Measurements from ENCODE around the gene LAMA2.

The LAMA2 gene

GRCh38 chr6:129469070-129469662, 586.2 kb downstream of the LAMA2 start:
- no peak for DNase-seq

GRCh38 chr6:129472239-129472638, 589.3 kb downstream of the LAMA2 start:
- DNase-seq: no peak

GRCh38 chr6:129473546-129473945, 590.6 kb downstream of the LAMA2 start:
- no peak for DNase-seq

GRCh38 chr6:129475477-129476247, 592.7 kb downstream of the LAMA2 start:
- DNase-seq: no peak

- no peak for DNase-seq
Measured at GRCh38 chr6:129476248-129476564, 593.3 kb downstream of the LAMA2 start.

- DNase-seq: no peak
Measured at GRCh38 chr6:129476810-129477209, 593.9 kb downstream of the LAMA2 start.

- DNase-seq: no peak
Measured at GRCh38 chr6:129478379-129478778, 595.4 kb downstream of the LAMA2 start.

GRCh38 chr6:129481706-129482105, 598.8 kb downstream of the LAMA2 start:
- DNase-seq: no peak

GRCh38 chr6:129485746-129486145, 602.8 kb downstream of the LAMA2 start:
- no peak for DNase-seq

GRCh38 chr6:129486327-129486726, 603.4 kb downstream of the LAMA2 start:
- no peak for DNase-seq

GRCh38 chr6:129488313-129488712, 605.4 kb downstream of the LAMA2 start:
- no peak for DNase-seq

- no peak for DNase-seq
Measured at GRCh38 chr6:129489215-129489765, 606.4 kb downstream of the LAMA2 start.

GRCh38 chr6:129490521-129491255, 607.8 kb downstream of the LAMA2 start:
- peak; percentile 61 for DNase-seq

- DNase-seq: no peak
Measured at GRCh38 chr6:129491436-129491835, 608.5 kb downstream of the LAMA2 start.

- no peak for DNase-seq
Measured at GRCh38 chr6:129492260-129492659, 609.3 kb downstream of the LAMA2 start.

GRCh38 chr6:129493354-129493902, 610.5 kb downstream of the LAMA2 start:
- no peak for DNase-seq

- no peak for DNase-seq
Measured at GRCh38 chr6:129494099-129494498, 611.2 kb downstream of the LAMA2 start.

GRCh38 chr6:129494586-129494985, 611.6 kb downstream of the LAMA2 start:
- no peak for DNase-seq

GRCh38 chr6:129495652-129496051, 612.7 kb downstream of the LAMA2 start:
- no peak for DNase-seq

GRCh38 chr6:129497481-129498441, 614.8 kb downstream of the LAMA2 start:
- no peak for DNase-seq

GRCh38 chr6:129498541-129498940, 615.6 kb downstream of the LAMA2 start:
- DNase-seq: no peak
